ENCODE data around the gene RERG.

RERG gene

GRCh38 chr12:15154103-15154502 lies 67.1 kb downstream of the RERG start:
- H3K27ac ChIP-seq (ENCODE audit: insufficient read depth, low read length, poor library complexity, severe bottlenecking), result no peak overlapping the region
- no peaks in the 10 kb centered on the region for H3K4me1 ChIP-seq (ENCODE audit: control insufficient read depth, insufficient read depth, low read length, poor library complexity, severe bottlenecking)
- no peaks in the 10 kb centered on the region for H3K9me3 ChIP-seq (ENCODE audit: control insufficient read depth, low read length)
- no peaks in the 10 kb centered on the region for H3K27me3 ChIP-seq (replicated peaks; ENCODE audit: control insufficient read depth, insufficient read depth, low read length, poor library complexity, severe bottlenecking)
- no peak overlapping the region for H3K4me3 ChIP-seq (ENCODE audit: insufficient read depth, low read depth, low read length, poor library complexity, severe bottlenecking)
- no peak for DNase-seq
- H3K36me3 ChIP-seq (ENCODE audit: control insufficient read depth, insufficient read depth, low read length), result no peaks in the 10 kb centered on the region

- Histone ChIP-seq H3K4me3 (ENCODE audit: insufficient read depth, low read depth, low read length, poor library complexity, severe bottlenecking) (no peak overlapping the region), H3K27me3 (replicated peaks; ENCODE audit: control insufficient read depth, insufficient read depth, low read length, poor library complexity, severe bottlenecking) (no peaks in the 10 kb centered on the region), H3K36me3 (ENCODE audit: control insufficient read depth, insufficient read depth, low read length) (no peaks in the 10 kb centered on the region), H3K4me1 (ENCODE audit: control insufficient read depth, insufficient read depth, low read length, poor library complexity, severe bottlenecking) (no peaks in the 10 kb centered on the region), H3K9me3 (ENCODE audit: control insufficient read depth, low read length) (no peaks in the 10 kb centered on the region), H3K27ac (ENCODE audit: insufficient read depth, low read length, poor library complexity, severe bottlenecking) (no peak overlapping the region)
- DNase-seq, result no peak
These were observed 68.3 kb downstream of the RERG start for GRCh38 chr12:15152868-15153267.

- Histone ChIP-seq H3K4me3 (ENCODE audit: insufficient read depth, low read depth, low read length, poor library complexity, severe bottlenecking) (no peak overlapping the region), H3K4me1 (ENCODE audit: control insufficient read depth, insufficient read depth, low read length, poor library complexity, severe bottlenecking) (no peaks in the 10 kb centered on the region), H3K36me3 (ENCODE audit: control insufficient read depth, insufficient read depth, low read length) (no peaks in the 10 kb centered on the region), H3K27me3 (replicated peaks; ENCODE audit: control insufficient read depth, insufficient read depth, low read length, poor library complexity, severe bottlenecking) (no peaks in the 10 kb centered on the region), H3K27ac (ENCODE audit: insufficient read depth, low read length, poor library complexity, severe bottlenecking) (no peak overlapping the region), H3K9me3 (ENCODE audit: control insufficient read depth, low read length) (no peaks in the 10 kb centered on the region)
- DNase-seq, result no peak
These were observed 68.8 kb downstream of the RERG start for GRCh38 chr12:15152456-15152855.

DNA sequence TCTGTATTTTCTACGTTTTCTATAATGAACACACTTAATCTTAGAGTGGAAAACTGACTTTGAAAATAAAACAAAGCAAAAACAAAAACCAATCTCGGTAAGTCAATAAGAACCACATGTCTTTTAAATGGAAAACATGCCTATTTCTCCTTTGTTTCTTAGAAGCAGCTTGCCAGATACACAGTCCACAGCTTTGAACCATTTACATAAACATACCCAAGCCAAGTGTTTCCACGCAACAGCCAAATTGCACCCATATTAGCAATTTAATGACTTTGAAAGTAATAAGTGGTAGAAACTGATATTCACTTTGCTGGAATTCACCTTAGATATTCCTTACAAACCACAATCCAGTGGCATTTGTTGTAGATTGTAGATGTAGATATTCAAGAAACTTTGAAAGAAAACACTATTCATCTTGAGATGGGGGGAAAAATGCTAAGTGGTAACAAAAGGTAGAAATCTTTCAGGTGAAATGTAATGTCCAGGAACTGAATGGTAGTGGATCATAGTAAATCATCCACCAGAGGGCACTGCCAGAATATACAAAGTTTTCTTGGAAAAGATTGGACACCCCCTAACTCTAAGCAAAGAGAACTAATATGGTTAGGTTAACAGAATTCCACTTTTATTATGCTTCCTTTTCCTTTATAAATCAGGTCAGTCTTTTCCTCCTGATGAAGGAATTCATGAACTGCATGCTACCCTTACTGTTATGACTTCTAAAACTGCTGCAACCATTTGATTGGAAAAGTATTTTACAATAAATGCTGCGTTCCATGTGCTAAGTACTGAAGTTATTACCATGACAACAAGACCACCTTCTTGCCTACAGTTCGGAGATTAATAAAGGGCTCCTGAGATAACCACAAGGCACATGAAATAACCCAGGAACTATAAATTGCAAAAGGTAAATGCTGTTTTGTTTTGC lies 69.8 kb downstream of the RERG start:
- DNase-seq, result no peak
- no peaks in the 10 kb centered on the region for H3K4me1 ChIP-seq (ENCODE audit: control insufficient read depth, insufficient read depth, low read length, poor library complexity, severe bottlenecking)
- no peak overlapping the region for H3K4me3 ChIP-seq (ENCODE audit: insufficient read depth, low read depth, low read length, poor library complexity, severe bottlenecking)
- H3K9me3 ChIP-seq (ENCODE audit: control insufficient read depth, low read length), result no peaks in the 10 kb centered on the region
- H3K27ac ChIP-seq (ENCODE audit: insufficient read depth, low read length, poor library complexity, severe bottlenecking), result no peak overlapping the region
- H3K27me3 ChIP-seq (replicated peaks; ENCODE audit: control insufficient read depth, insufficient read depth, low read length, poor library complexity, severe bottlenecking), result no peaks in the 10 kb centered on the region
- H3K36me3 ChIP-seq (ENCODE audit: control insufficient read depth, insufficient read depth, low read length), result no peaks in the 10 kb centered on the region

- no peak overlapping the region for H3K4me3 ChIP-seq (ENCODE audit: insufficient read depth, low read depth, low read length, poor library complexity, severe bottlenecking)
- no peaks in the 10 kb centered on the region for H3K4me1 ChIP-seq (ENCODE audit: control insufficient read depth, insufficient read depth, low read length, poor library complexity, severe bottlenecking)
- H3K36me3 ChIP-seq (ENCODE audit: control insufficient read depth, insufficient read depth, low read length), result no peaks in the 10 kb centered on the region
- H3K9me3 ChIP-seq (ENCODE audit: control insufficient read depth, low read length), result no peaks in the 10 kb centered on the region
- H3K27me3 ChIP-seq (replicated peaks; ENCODE audit: control insufficient read depth, insufficient read depth, low read length, poor library complexity, severe bottlenecking), result no peaks in the 10 kb centered on the region
- H3K27ac ChIP-seq (ENCODE audit: insufficient read depth, low read length, poor library complexity, severe bottlenecking), result no peak overlapping the region
- DNase-seq, result no peak
These were observed 74.6 kb downstream of the RERG start for GRCh38 chr12:15146585-15146984.

- no peak for DNase-seq
- no peaks in the 10 kb centered on the region for H3K4me1 ChIP-seq (ENCODE audit: control insufficient read depth, insufficient read depth, low read length, poor library complexity, severe bottlenecking)
- no peaks in the 10 kb centered on the region for H3K27me3 ChIP-seq (replicated peaks; ENCODE audit: control insufficient read depth, insufficient read depth, low read length, poor library complexity, severe bottlenecking)
- no peaks in the 10 kb centered on the region for H3K36me3 ChIP-seq (ENCODE audit: control insufficient read depth, insufficient read depth, low read length)
- H3K27ac ChIP-seq (ENCODE audit: insufficient read depth, low read length, poor library complexity, severe bottlenecking), result no peak overlapping the region
- no peak overlapping the region for H3K4me3 ChIP-seq (ENCODE audit: insufficient read depth, low read depth, low read length, poor library complexity, severe bottlenecking)
- H3K9me3 ChIP-seq (ENCODE audit: control insufficient read depth, low read length), result no peaks in the 10 kb centered on the region
These were observed 77.8 kb downstream of the RERG start for GRCh38 chr12:15143467-15143866.

- no peaks in the 10 kb centered on the region for H3K27me3 ChIP-seq (replicated peaks; ENCODE audit: control insufficient read depth, insufficient read depth, low read length, poor library complexity, severe bottlenecking)
- no peaks in the 10 kb centered on the region for H3K4me1 ChIP-seq (ENCODE audit: control insufficient read depth, insufficient read depth, low read length, poor library complexity, severe bottlenecking)
- DNase-seq, result no peak
- H3K9me3 ChIP-seq (ENCODE audit: control insufficient read depth, low read length), result no peaks in the 10 kb centered on the region
- H3K4me3 ChIP-seq (ENCODE audit: insufficient read depth, low read depth, low read length, poor library complexity, severe bottlenecking), result no peak overlapping the region
- no peak overlapping the region for H3K27ac ChIP-seq (ENCODE audit: insufficient read depth, low read length, poor library complexity, severe bottlenecking)
- no peaks in the 10 kb centered on the region for H3K36me3 ChIP-seq (ENCODE audit: control insufficient read depth, insufficient read depth, low read length)
These were observed 78.5 kb downstream of the RERG start for GRCh38 chr12:15142711-15143110.

- no peak overlapping the region for H3K27ac ChIP-seq (ENCODE audit: insufficient read depth, low read length, poor library complexity, severe bottlenecking)
- no peak overlapping the region for H3K4me3 ChIP-seq (ENCODE audit: insufficient read depth, low read depth, low read length, poor library complexity, severe bottlenecking)
- no peak for DNase-seq
- H3K4me1 ChIP-seq (ENCODE audit: control insufficient read depth, insufficient read depth, low read length, poor library complexity, severe bottlenecking), result no peaks in the 10 kb centered on the region
- H3K27me3 ChIP-seq (replicated peaks; ENCODE audit: control insufficient read depth, insufficient read depth, low read length, poor library complexity, severe bottlenecking), result no peaks in the 10 kb centered on the region
- H3K36me3 ChIP-seq (ENCODE audit: control insufficient read depth, insufficient read depth, low read length), result no peaks in the 10 kb centered on the region
- H3K9me3 ChIP-seq (ENCODE audit: control insufficient read depth, low read length), result no peaks in the 10 kb centered on the region
These were observed 89.8 kb downstream of the RERG start for GRCh38 chr12:15131431-15131830.

DNA sequence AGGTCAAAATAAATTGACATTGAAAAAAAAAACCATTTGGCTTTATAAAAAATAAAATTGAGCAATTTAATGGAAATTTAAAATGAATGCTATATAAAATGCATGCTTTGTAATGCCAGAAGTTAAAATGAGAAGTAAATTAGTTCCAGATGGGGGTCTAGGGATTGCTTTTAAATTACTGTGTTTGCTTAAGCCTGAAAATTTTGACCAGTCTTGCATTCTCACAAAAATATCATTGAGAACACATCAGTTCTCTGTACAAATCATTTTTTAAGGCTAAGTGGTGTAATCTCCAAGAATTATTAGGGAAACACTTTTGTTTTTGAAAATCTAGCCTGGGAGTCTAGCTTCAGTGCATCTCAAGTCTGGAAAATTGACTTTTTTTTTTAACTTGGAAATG lies 90.7 kb downstream of the RERG start:
- Histone ChIP-seq H3K27ac (ENCODE audit: insufficient read depth, low read length, poor library complexity, severe bottlenecking) (no peak overlapping the region), H3K9me3 (ENCODE audit: control insufficient read depth, low read length) (no peaks in the 10 kb centered on the region), H3K27me3 (replicated peaks; ENCODE audit: control insufficient read depth, insufficient read depth, low read length, poor library complexity, severe bottlenecking) (no peaks in the 10 kb centered on the region), H3K36me3 (ENCODE audit: control insufficient read depth, insufficient read depth, low read length) (no peaks in the 10 kb centered on the region), H3K4me3 (ENCODE audit: insufficient read depth, low read depth, low read length, poor library complexity, severe bottlenecking) (no peak overlapping the region), H3K4me1 (ENCODE audit: control insufficient read depth, insufficient read depth, low read length, poor library complexity, severe bottlenecking) (no peaks in the 10 kb centered on the region)
- DNase-seq, result no peak

DNA sequence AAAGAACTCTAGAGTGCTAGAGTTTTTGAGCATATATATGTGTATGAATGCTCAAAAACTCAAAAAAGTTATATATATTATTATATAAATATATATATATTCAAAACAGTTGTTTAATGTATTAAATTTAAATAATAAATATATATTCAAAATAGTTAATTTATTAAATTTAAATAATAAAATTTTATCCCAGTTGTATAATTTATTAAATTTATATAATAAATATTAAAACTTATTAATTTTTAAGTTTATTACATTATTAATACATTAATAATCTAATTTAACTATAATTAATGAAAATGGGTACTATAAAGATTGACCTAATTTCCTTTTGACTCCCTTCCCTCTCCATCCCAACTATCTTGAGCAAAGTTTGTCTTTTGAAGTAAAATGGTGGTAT lies 97.8 kb downstream of the RERG start:
- no peak for DNase-seq
- Histone ChIP-seq H3K36me3 (ENCODE audit: control insufficient read depth, insufficient read depth, low read length) (no peaks in the 10 kb centered on the region), H3K4me3 (ENCODE audit: insufficient read depth, low read depth, low read length, poor library complexity, severe bottlenecking) (no peak overlapping the region), H3K27me3 (replicated peaks; ENCODE audit: control insufficient read depth, insufficient read depth, low read length, poor library complexity, severe bottlenecking) (no peaks in the 10 kb centered on the region), H3K4me1 (ENCODE audit: control insufficient read depth, insufficient read depth, low read length, poor library complexity, severe bottlenecking) (no peaks in the 10 kb centered on the region), H3K9me3 (ENCODE audit: control insufficient read depth, low read length) (no peaks in the 10 kb centered on the region), H3K27ac (ENCODE audit: insufficient read depth, low read length, poor library complexity, severe bottlenecking) (no peak overlapping the region)
